ENCODE data around the gene ECE2.
A peak's percentile ranks its signal among the peaks of the same experiment; 100 is the strongest.

ECE2 gene

GRCh38 chr3:184306341-184306972 lies 30.6 kb downstream of the ECE2 start:
- H3K27ac ChIP-seq, result no peak overlapping the region
- H3K36me3 ChIP-seq, result peaks cover 84% of the 10 kb centered on the region
- H3K27me3 ChIP-seq, result no peaks in the 10 kb centered on the region
- H3K4me3 ChIP-seq (ENCODE audit: low read depth in 1 of 2, low read length in 1 of 2), result no peak overlapping the region
- no peaks in the 10 kb centered on the region for H3K4me1 ChIP-seq (ENCODE audit: control insufficient read depth in 1 of 2, insufficient read depth in 1 of 2, low read depth in 1 of 2, low read length in 1 of 2)
- H3K9me3 ChIP-seq, result no peaks in the 10 kb centered on the region
- TF ChIP-seq CTCF (IDR thresholded peaks at IDR 0.05), result no peak

GRCh38 chr3:184307915-184308314 lies 32.1 kb downstream of the ECE2 start:
- peaks cover 70% of the 10 kb centered on the region for H3K36me3 ChIP-seq
- no peaks in the 10 kb centered on the region for H3K4me1 ChIP-seq (ENCODE audit: control insufficient read depth in 1 of 2, insufficient read depth in 1 of 2, low read depth in 1 of 2, low read length in 1 of 2)
- no peaks in the 10 kb centered on the region for H3K9me3 ChIP-seq
- H3K27me3 ChIP-seq, result no peaks in the 10 kb centered on the region
- H3K27ac ChIP-seq, result no peak overlapping the region
- H3K4me3 ChIP-seq (ENCODE audit: low read depth in 1 of 2, low read length in 1 of 2), result no peak overlapping the region
- TF ChIP-seq CTCF (IDR thresholded peaks at IDR 0.05), result no peak

GRCh38 chr3:184308744-184309143 lies 32.9 kb downstream of the ECE2 start:
- Histone ChIP-seq H3K4me3 (ENCODE audit: low read depth in 1 of 2, low read length in 1 of 2) (no peak overlapping the region), H3K27ac (no peak overlapping the region), H3K27me3 (no peaks in the 10 kb centered on the region), H3K9me3 (no peaks in the 10 kb centered on the region), H3K4me1 (ENCODE audit: control insufficient read depth in 1 of 2, insufficient read depth in 1 of 2, low read depth in 1 of 2, low read length in 1 of 2) (peaks cover under 1 to 2% of the 10 kb centered on the region in 2 experiments), H3K36me3 (peaks cover 62% of the 10 kb centered on the region)
- no peak for TF ChIP-seq CTCF (IDR thresholded peaks at IDR 0.05)

- Histone ChIP-seq H3K4me1 (ENCODE audit: control insufficient read depth in 1 of 2, insufficient read depth in 1 of 2, low read depth in 1 of 2, low read length in 1 of 2) (peaks cover 21% of the 10 kb centered on the region in 2 experiments), H3K27ac (no peak overlapping the region), H3K9me3 (no peaks in the 10 kb centered on the region), H3K36me3 (peaks cover 33% of the 10 kb centered on the region), H3K27me3 (no peaks in the 10 kb centered on the region), H3K4me3 (ENCODE audit: low read depth in 1 of 2, low read length in 1 of 2) (no peak overlapping the region)
- no peak for TF ChIP-seq CTCF (IDR thresholded peaks at IDR 0.05)
These were observed 35.8 kb downstream of the ECE2 start for GRCh38 chr3:184311633-184312032.

GRCh38 chr3:184314363-184314699 lies 38.5 kb downstream of the ECE2 start, which contains the start of gene EIF4G1:
Gene EIF4G1, plus strand, starts transcription at chr3:184314606. Its CDS starts 1,191 bp downstream, at chr3:184315797.
- H3K9me3 ChIP-seq, result no peaks in the 10 kb centered on the region
- no peaks in the 10 kb centered on the region for H3K27me3 ChIP-seq
- H3K36me3 ChIP-seq, result peaks cover 6% of the 10 kb centered on the region
- H3K4me3 ChIP-seq (ENCODE audit: low read depth in 1 of 2, low read length in 1 of 2), result peak within 1 kb of the TSS; percentile 63 to 82
- H3K27ac ChIP-seq, result peak within 1 kb of the TSS; percentile 92
- peaks cover 23 to 24% of the 10 kb centered on the region in 2 experiments for H3K4me1 ChIP-seq (ENCODE audit: control insufficient read depth in 1 of 2, insufficient read depth in 1 of 2, low read depth in 1 of 2, low read length in 1 of 2)
- peak; percentile 41 for TF ChIP-seq CTCF (IDR thresholded peaks at IDR 0.05)

Measured in neutrophil (primary cell).